ENCODE results near the gene CRB2.
A peak's percentile ranks its signal among the peaks of the same experiment; 100 is the strongest.

The CRB2 gene

DNA sequence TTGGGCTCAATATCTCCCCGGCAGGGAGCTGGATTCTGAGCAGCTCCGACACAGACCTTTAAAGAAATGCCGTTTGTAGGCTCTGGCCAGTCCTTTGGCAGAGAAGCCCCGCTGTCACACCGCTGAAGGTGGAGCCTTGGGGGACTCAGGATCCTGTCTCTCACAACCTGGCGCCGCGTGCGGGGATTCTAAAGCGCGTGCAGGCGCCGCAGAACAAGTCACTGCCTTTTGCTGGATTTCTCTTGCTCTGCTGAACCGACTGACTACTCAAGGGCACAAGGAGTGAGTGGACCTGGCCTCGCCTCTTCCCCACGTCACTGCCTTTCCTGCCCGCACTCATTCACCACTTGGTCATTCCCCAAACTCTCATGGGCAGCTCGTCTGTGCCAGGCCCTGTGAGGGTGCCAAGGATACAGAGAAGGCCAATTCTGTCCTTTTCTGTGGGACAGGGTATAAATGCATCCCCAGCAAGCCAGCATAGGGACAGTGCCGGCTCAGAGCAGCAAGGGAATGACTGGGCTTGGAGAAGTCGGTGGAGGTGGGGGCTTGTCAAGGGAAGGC lies 69.3 kb downstream of the CRB2 start:
- no peak overlapping the region for H3K4me2 ChIP-seq (ENCODE audit: low read length)
- H3K9me3 ChIP-seq (ENCODE audit: control insufficient read depth, insufficient read depth, low read length), result no peaks in the 10 kb centered on the region
- H3K27ac ChIP-seq (ENCODE audit: low read depth, low read length), result no peak overlapping the region
- H3F3A ChIP-seq (ENCODE audit: control insufficient read depth, insufficient read depth), result no peaks in the 10 kb centered on the region
- H3K9me2 ChIP-seq (replicated peaks; ENCODE audit: control insufficient read depth, low read length), result no peaks in the 10 kb centered on the region
- H3K4me3 ChIP-seq (ENCODE audit: low read length), result no peak overlapping the region
- no peak for TF ChIP-seq EZH2phosphoT487 (IDR thresholded peaks at IDR 0.05; ENCODE audit: borderline replicate concordance, low read length)
- TF ChIP-seq, protein P1, sequence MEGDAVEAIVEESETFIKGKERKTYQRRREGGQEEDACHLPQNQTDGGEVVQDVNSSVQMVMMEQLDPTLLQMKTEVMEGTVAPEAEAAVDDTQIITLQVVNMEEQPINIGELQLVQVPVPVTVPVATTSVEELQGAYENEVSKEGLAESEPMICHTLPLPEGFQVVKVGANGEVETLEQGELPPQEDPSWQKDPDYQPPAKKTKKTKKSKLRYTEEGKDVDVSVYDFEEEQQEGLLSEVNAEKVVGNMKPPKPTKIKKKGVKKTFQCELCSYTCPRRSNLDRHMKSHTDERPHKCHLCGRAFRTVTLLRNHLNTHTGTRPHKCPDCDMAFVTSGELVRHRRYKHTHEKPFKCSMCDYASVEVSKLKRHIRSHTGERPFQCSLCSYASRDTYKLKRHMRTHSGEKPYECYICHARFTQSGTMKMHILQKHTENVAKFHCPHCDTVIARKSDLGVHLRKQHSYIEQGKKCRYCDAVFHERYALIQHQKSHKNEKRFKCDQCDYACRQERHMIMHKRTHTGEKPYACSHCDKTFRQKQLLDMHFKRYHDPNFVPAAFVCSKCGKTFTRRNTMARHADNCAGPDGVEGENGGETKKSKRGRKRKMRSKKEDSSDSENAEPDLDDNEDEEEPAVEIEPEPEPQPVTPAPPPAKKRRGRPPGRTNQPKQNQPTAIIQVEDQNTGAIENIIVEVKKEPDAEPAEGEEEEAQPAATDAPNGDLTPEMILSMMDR (IDR thresholded peaks at IDR 0.05; ENCODE audit: low read depth, low read length, poor library complexity, severe bottlenecking), result no peak
- no peaks in the 10 kb centered on the region for H3K79me2 ChIP-seq (ENCODE audit: control insufficient read depth, low read length)
- no peaks in the 10 kb centered on the region for H3K27me3 ChIP-seq (ENCODE audit: control insufficient read depth, low read length)
- H3K4me1 ChIP-seq (ENCODE audit: control insufficient read depth, low read length), result peaks cover 26% of the 10 kb centered on the region
- H3K36me3 ChIP-seq (ENCODE audit: control insufficient read depth, low read length), result no peaks in the 10 kb centered on the region
- H4K20me1 ChIP-seq (ENCODE audit: control insufficient read depth, insufficient read depth, low read depth, low read length), result no peaks in the 10 kb centered on the region

- H3K79me2 ChIP-seq (ENCODE audit: control insufficient read depth, low read length), result no peaks in the 10 kb centered on the region
Observed at GRCh38 chr9:123425836-123426365, 69.9 kb downstream of the CRB2 start.

GRCh38 chr9:123426406-123426805 lies 70.4 kb downstream of the CRB2 start:
- H3K36me3 ChIP-seq (ENCODE audit: control insufficient read depth, low read length), result no peaks in the 10 kb centered on the region
- H4K20me1 ChIP-seq (ENCODE audit: control insufficient read depth, insufficient read depth, low read depth, low read length), result no peaks in the 10 kb centered on the region
- no peaks in the 10 kb centered on the region for H3F3A ChIP-seq (ENCODE audit: control insufficient read depth, insufficient read depth)
- peak overlapping the region; percentile 23 for H3K4me2 ChIP-seq (ENCODE audit: low read length)
- no peaks in the 10 kb centered on the region for H3K9me3 ChIP-seq (ENCODE audit: control insufficient read depth, insufficient read depth, low read length)
- H3K27me3 ChIP-seq (ENCODE audit: control insufficient read depth, low read length), result no peaks in the 10 kb centered on the region
- TF ChIP-seq, protein P1 (IDR thresholded peaks at IDR 0.05; ENCODE audit: low read depth, low read length, poor library complexity, severe bottlenecking), result peak; percentile 30
- TF ChIP-seq EZH2phosphoT487 (IDR thresholded peaks at IDR 0.05; ENCODE audit: borderline replicate concordance, low read length), result no peak
- H3K27ac ChIP-seq (ENCODE audit: low read depth, low read length), result no peak overlapping the region
- no peaks in the 10 kb centered on the region for H3K79me2 ChIP-seq (ENCODE audit: control insufficient read depth, low read length)
- H3K4me1 ChIP-seq (ENCODE audit: control insufficient read depth, low read length), result peaks cover 26% of the 10 kb centered on the region
- no peaks in the 10 kb centered on the region for H3K9me2 ChIP-seq (replicated peaks; ENCODE audit: control insufficient read depth, low read length)
- H3K4me3 ChIP-seq (ENCODE audit: low read length), result 0 out of 2 replicates have a peak overlapping the region, but pooled peaks have one; percentile 0

More at GRCh38 chr9:123425836-123426365, 69.9 kb downstream of the CRB2 start:
- H3K4me1 ChIP-seq (ENCODE audit: control insufficient read depth, low read length), result peaks cover 26% of the 10 kb centered on the region
- no peaks in the 10 kb centered on the region for H3K9me3 ChIP-seq (ENCODE audit: control insufficient read depth, insufficient read depth, low read length)
- TF ChIP-seq, protein P1 (IDR thresholded peaks at IDR 0.05; ENCODE audit: low read depth, low read length, poor library complexity, severe bottlenecking), result no peak
- no peak for TF ChIP-seq EZH2phosphoT487 (IDR thresholded peaks at IDR 0.05; ENCODE audit: borderline replicate concordance, low read length)
- H4K20me1 ChIP-seq (ENCODE audit: control insufficient read depth, insufficient read depth, low read depth, low read length), result no peaks in the 10 kb centered on the region
- H3K9me2 ChIP-seq (replicated peaks; ENCODE audit: control insufficient read depth, low read length), result no peaks in the 10 kb centered on the region
- no peaks in the 10 kb centered on the region for H3K36me3 ChIP-seq (ENCODE audit: control insufficient read depth, low read length)
- no peaks in the 10 kb centered on the region for H3F3A ChIP-seq (ENCODE audit: control insufficient read depth, insufficient read depth)
- H3K27me3 ChIP-seq (ENCODE audit: control insufficient read depth, low read length), result no peaks in the 10 kb centered on the region
- H3K27ac ChIP-seq (ENCODE audit: low read depth, low read length), result no peak overlapping the region
- H3K4me2 ChIP-seq (ENCODE audit: low read length), result peak overlapping the region; percentile 23
- H3K4me3 ChIP-seq (ENCODE audit: low read length), result no peak overlapping the region
